ENCODE data around the gene SEMA5B. TPM values are rescaled to one million over a fixed set of nuclear protein-coding genes. Genes with fewer than 3 reads are reported as not detected.

The SEMA5B gene
- polyA plus RNA-seq, 1 donor (not counting 4 experiments of a cell fraction or from before 2014, with no cell fraction given): 0.04 TPM

DNA sequence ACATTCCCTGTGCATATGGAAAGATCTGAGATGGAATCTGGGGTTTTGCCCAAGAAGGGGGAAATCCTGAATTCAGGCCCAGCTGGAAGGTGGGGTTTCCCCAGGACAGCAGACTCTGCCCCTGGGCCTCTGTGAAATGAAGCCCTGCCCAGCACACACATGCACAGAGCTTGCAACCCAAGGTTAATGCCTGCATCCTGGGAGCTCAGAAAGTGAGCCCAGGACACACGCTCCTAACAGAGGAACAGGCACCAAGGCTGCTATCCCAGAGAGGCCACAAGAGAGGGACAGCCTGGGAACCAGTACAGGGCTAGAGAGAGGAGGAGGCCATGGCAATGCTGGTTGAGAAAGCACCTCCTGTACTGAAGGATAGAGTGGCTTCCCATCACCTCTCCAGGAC, 16.1 kb downstream of the SEMA5B start:
- Histone ChIP-seq H3K36me3 (ENCODE audit: control insufficient read depth in 2 of 2, extremely low read depth in 1 of 2, insufficient read depth in 2 of 2, low read length in 2 of 2) (no peaks in the 10 kb centered on the region), H4K20me1 (ENCODE audit: control insufficient read depth, extremely low read depth, insufficient read depth, low read length) (no peaks in the 10 kb centered on the region), H3K4me3 (ENCODE audit: control insufficient read depth in 2 of 3, extremely low read depth in 1 of 3, insufficient read depth in 2 of 3, low read depth in 1 of 3, low read length in 3 of 3) (no peak overlapping the region), H3K9me3 (ENCODE audit: control insufficient read depth, low read depth, low read length) (no peaks in the 10 kb centered on the region), H3K27me3 (ENCODE audit: control insufficient read depth, extremely low read depth, insufficient read depth, low read length) (peaks cover 25% of the 10 kb centered on the region), H3K9me1 (ENCODE audit: control insufficient read depth, extremely low read depth, insufficient read depth, low read length) (no peaks in the 10 kb centered on the region), H3K27ac (ENCODE audit: control insufficient read depth, insufficient read depth, low read length) (no peak overlapping the region), H3K4me1 (ENCODE audit: control insufficient read depth, extremely low read depth, insufficient read depth, low read length) (no peaks in the 10 kb centered on the region), H3K79me2 (ENCODE audit: control insufficient read depth, insufficient read depth, low read length) (no peaks in the 10 kb centered on the region), H2AFZ (ENCODE audit: control insufficient read depth, low read length) (no peak overlapping the region), H3K9ac (ENCODE audit: control insufficient read depth, extremely low read depth, insufficient read depth, low read length) (no peak overlapping the region), H3K4me2 (ENCODE audit: control insufficient read depth, extremely low read depth, insufficient read depth, low read depth, low read length) (no peak overlapping the region)
- dilution Hi-C loops (cut with MboI; ENCODE audit: extremely low pct_ligation_motif_present, low sequenced_read_pairs): no loop called here
- no peak for FAIRE-seq
- no peak for DNase-seq (ENCODE audit: low read depth, low spot score)
- TF ChIP-seq, protein P1, sequence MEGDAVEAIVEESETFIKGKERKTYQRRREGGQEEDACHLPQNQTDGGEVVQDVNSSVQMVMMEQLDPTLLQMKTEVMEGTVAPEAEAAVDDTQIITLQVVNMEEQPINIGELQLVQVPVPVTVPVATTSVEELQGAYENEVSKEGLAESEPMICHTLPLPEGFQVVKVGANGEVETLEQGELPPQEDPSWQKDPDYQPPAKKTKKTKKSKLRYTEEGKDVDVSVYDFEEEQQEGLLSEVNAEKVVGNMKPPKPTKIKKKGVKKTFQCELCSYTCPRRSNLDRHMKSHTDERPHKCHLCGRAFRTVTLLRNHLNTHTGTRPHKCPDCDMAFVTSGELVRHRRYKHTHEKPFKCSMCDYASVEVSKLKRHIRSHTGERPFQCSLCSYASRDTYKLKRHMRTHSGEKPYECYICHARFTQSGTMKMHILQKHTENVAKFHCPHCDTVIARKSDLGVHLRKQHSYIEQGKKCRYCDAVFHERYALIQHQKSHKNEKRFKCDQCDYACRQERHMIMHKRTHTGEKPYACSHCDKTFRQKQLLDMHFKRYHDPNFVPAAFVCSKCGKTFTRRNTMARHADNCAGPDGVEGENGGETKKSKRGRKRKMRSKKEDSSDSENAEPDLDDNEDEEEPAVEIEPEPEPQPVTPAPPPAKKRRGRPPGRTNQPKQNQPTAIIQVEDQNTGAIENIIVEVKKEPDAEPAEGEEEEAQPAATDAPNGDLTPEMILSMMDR (optimal IDR thresholded peaks at IDR 0.05 in 1 of 3, IDR thresholded peaks at IDR 0.05 in 1 of 3, conservative IDR thresholded peaks at IDR 0.05 in 1 of 3; ENCODE audit: extremely low read depth in 1 of 3, insufficient read depth in 2 of 3, low read length in 3 of 3): no peak
- no peak for TF ChIP-seq EZH2 (IDR thresholded peaks at IDR 0.05; ENCODE audit: low read length)

DNA sequence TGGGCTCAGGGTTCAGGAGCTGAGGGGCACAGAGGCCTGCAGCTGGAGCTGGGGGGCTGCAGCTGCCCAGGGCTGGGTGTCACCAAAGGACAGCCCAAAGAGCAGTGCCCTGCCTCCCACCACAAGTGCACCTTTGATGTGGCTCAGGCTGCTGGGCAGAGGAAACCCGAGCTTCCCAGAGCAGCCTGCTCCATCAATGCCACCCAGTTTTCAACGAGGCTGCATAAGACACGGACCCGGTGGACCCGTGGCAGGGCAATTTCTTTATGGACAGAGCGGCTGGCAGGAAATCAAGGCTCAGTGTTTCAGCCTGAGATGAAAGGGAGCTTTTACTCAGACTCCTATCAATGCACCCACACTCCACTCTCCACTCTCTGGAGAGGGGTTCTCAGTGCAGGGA, 18.7 kb downstream of the SEMA5B start:
- no peaks in the 10 kb centered on the region for H3K36me3 ChIP-seq (ENCODE audit: control insufficient read depth in 2 of 2, extremely low read depth in 1 of 2, insufficient read depth in 2 of 2, low read length in 2 of 2)
- no peaks in the 10 kb centered on the region for H4K20me1 ChIP-seq (ENCODE audit: control insufficient read depth, extremely low read depth, insufficient read depth, low read length)
- TF ChIP-seq, protein P1 (optimal IDR thresholded peaks at IDR 0.05 in 1 of 3, IDR thresholded peaks at IDR 0.05 in 1 of 3, conservative IDR thresholded peaks at IDR 0.05 in 1 of 3; ENCODE audit: extremely low read depth in 1 of 3, insufficient read depth in 2 of 3, low read length in 3 of 3): no peak
- no peak for TF ChIP-seq EZH2 (IDR thresholded peaks at IDR 0.05; ENCODE audit: low read length)
- DNase-seq (ENCODE audit: low read depth, low spot score) (no peak), FAIRE-seq (no peak)
- peaks cover 22% of the 10 kb centered on the region for H3K27me3 ChIP-seq (ENCODE audit: control insufficient read depth, extremely low read depth, insufficient read depth, low read length)
- no peak overlapping the region for H3K9ac ChIP-seq (ENCODE audit: control insufficient read depth, extremely low read depth, insufficient read depth, low read length)
- no peak overlapping the region for H3K4me3 ChIP-seq (ENCODE audit: control insufficient read depth in 2 of 3, extremely low read depth in 1 of 3, insufficient read depth in 2 of 3, low read depth in 1 of 3, low read length in 3 of 3)
- no peaks in the 10 kb centered on the region for H3K4me1 ChIP-seq (ENCODE audit: control insufficient read depth, extremely low read depth, insufficient read depth, low read length)
- dilution Hi-C loops (cut with MboI; ENCODE audit: extremely low pct_ligation_motif_present, low sequenced_read_pairs): no loop called here
- no peaks in the 10 kb centered on the region for H3K79me2 ChIP-seq (ENCODE audit: control insufficient read depth, insufficient read depth, low read length)
- no peak overlapping the region for H3K27ac ChIP-seq (ENCODE audit: control insufficient read depth, insufficient read depth, low read length)
- no peaks in the 10 kb centered on the region for H3K9me1 ChIP-seq (ENCODE audit: control insufficient read depth, extremely low read depth, insufficient read depth, low read length)
- no peak overlapping the region for H3K4me2 ChIP-seq (ENCODE audit: control insufficient read depth, extremely low read depth, insufficient read depth, low read depth, low read length)
- H2AFZ ChIP-seq (ENCODE audit: control insufficient read depth, low read length): no peak overlapping the region
- no peaks in the 10 kb centered on the region for H3K9me3 ChIP-seq (ENCODE audit: control insufficient read depth, low read depth, low read length)
